ENCODE results near the gene UQCC2. TPM values are rescaled to one million over a fixed set of nuclear protein-coding genes. Genes with fewer than 3 reads are reported as not detected.

UQCC2 gene
- total RNA-seq, 4 donors from 2014 or later = 9.9 to 15.9 (median 13.5) TPM

GRCh38 chr6:33725222-33725621 is 13.7 kb upstream of the UQCC2 start:
- TF ChIP-seq CTCF (IDR thresholded peaks at IDR 0.05; ENCODE audit: low read depth) = no peak

GRCh38 chr6:33724102-33725023 is 12.9 kb upstream of the UQCC2 start:
- TF ChIP-seq CTCF (IDR thresholded peaks at IDR 0.05; ENCODE audit: low read depth) = no peak

GRCh38 chr6:33723371-33724085 is 12.0 kb upstream of the UQCC2 start:
- TF ChIP-seq CTCF (IDR thresholded peaks at IDR 0.05; ENCODE audit: low read depth) = no peak

- TF ChIP-seq CTCF (IDR thresholded peaks at IDR 0.05; ENCODE audit: low read depth) = no peak
Observed at GRCh38 chr6:33722103-33722623, 10.7 kb upstream of the UQCC2 start.

- no peak for TF ChIP-seq CTCF (IDR thresholded peaks at IDR 0.05; ENCODE audit: low read depth)
Observed at GRCh38 chr6:33721508-33721907, 10.0 kb upstream of the UQCC2 start.

GRCh38 chr6:33720998-33721397 is 9.5 kb upstream of the UQCC2 start:
- TF ChIP-seq CTCF (IDR thresholded peaks at IDR 0.05; ENCODE audit: low read depth) = no peak

Measured in subcutaneous adipose tissue (tissue), 4 donors.